ENCODE data around the gene COG5. TPM values are rescaled to one million over a fixed set of nuclear protein-coding genes. Genes with fewer than 3 reads are reported as not detected.
A peak's percentile ranks its signal among the peaks of the same experiment; 100 is the strongest.

COG5 gene
- total and polyA plus RNA-seq, 4 experiments from 2014 or later, result 39.3 to 87.8 (median 64.6) TPM

- no peak overlapping the region for H3K4me3 ChIP-seq (ENCODE audit: low read length in 2 of 2)
- intact Hi-C loops (cut with micrococcal nuclease), result loop anchor here (5.0 kb wide), 1 partner anchor 675 kb away; no protein-coding TSS in a partner anchor
- H3K4me1 ChIP-seq (ENCODE audit: insufficient read depth, low read length), result no peaks in the 10 kb centered on the region
- H3K36me3 ChIP-seq (ENCODE audit: insufficient read depth, low read length), result peaks cover 62% of the 10 kb centered on the region
- H3K27me3 ChIP-seq (ENCODE audit: insufficient read depth, low read length), result no peaks in the 10 kb centered on the region
- no peak overlapping the region for H3K27ac ChIP-seq (ENCODE audit: low read depth, low read length)
- POLR2A ChIA-PET (ENCODE audit: partially characterized antibody), result no interaction called here
- Mint-ChIP-seq H3K4me1 (peaks cover 0 to 3% (median 1%) of the 10 kb centered on the region in 4 donors), H3K36me3 (peaks cover 47 to 92% of the 10 kb centered on the region in 2 donors), H3K4me3 (no peak overlapping the region), H3K9me3 (no peaks in the 10 kb centered on the region), H3K27me3 (no peaks in the 10 kb centered on the region), H3K27ac (peak overlapping the region in 2 of 7 donors; percentile 63 to 79)
- peak in 4 of 5 donors; percentile 19 to 26 (median 22) for DNase-seq
- CTCF ChIA-PET (ENCODE audit: partially characterized antibody), result interaction anchor here (1.7 kb wide), 1 partner anchor 10 kb away, joined by 4 read pairs; no protein-coding TSS in a partner anchor
- H3K9me3 ChIP-seq (ENCODE audit: control insufficient read depth in 1 of 2, low read length in 2 of 2), result no peaks in the 10 kb centered on the region
These were observed 361.8 kb downstream of the COG5 start for GRCh38 chr7:107201795-107202450.

GRCh38 chr7:107196834-107197610, 366.7 kb downstream of the COG5 start:
- intact Hi-C loops (cut with micrococcal nuclease), result no loop called here
- no peak for DNase-seq
- Mint-ChIP-seq H3K27me3 (no peaks in the 10 kb centered on the region), H3K27ac (peak overlapping the region in 5 of 7 donors; percentile 18 to 72 (median 55)), H3K4me1 (peaks cover 0 to 9% (median 5%) of the 10 kb centered on the region in 4 donors), H3K36me3 (peaks cover 32 to 86% of the 10 kb centered on the region in 2 donors), H3K9me3 (no peaks in the 10 kb centered on the region), H3K4me3 (no peak overlapping the region)
- Histone ChIP-seq H3K27ac (ENCODE audit: low read depth, low read length) (no peak overlapping the region), H3K36me3 (ENCODE audit: insufficient read depth, low read length) (peaks cover 37% of the 10 kb centered on the region), H3K4me3 (ENCODE audit: low read length in 2 of 2) (no peak overlapping the region), H3K27me3 (ENCODE audit: insufficient read depth, low read length) (no peaks in the 10 kb centered on the region), H3K9me3 (ENCODE audit: control insufficient read depth in 1 of 2, low read length in 2 of 2) (no peaks in the 10 kb centered on the region), H3K4me1 (ENCODE audit: insufficient read depth, low read length) (no peaks in the 10 kb centered on the region)
- ChIA-PET POLR2A (ENCODE audit: partially characterized antibody) (interaction anchor here (1.4 to 8.5 kb wide), 2 partner anchors 11 to 28 kb away, joined by 3 to 40 read pairs; partner anchors contain the start of gene HBP1), CTCF (ENCODE audit: partially characterized antibody) (interaction anchor here (1.2 to 1.3 kb wide), 2 partner anchors 16 to 47 kb away, joined by 3 to 4 read pairs; no protein-coding TSS in a partner anchor)

GRCh38 chr7:107194052-107194451, 369.7 kb downstream of the COG5 start:
- no peak for DNase-seq
- ChIA-PET POLR2A (ENCODE audit: partially characterized antibody) (interaction anchor here (0.6 to 8.5 kb wide), 3 partner anchors 12 to 25 kb away, joined by 3 to 40 read pairs (median 4); partner anchors contain the start of gene HBP1), CTCF (ENCODE audit: partially characterized antibody) (interaction anchor here (1.2 to 3.1 kb wide), 4 partner anchors 11 to 686 kb away, joined by 3 to 10 read pairs (median 6); no protein-coding TSS in a partner anchor)
- Histone ChIP-seq H3K4me3 (ENCODE audit: low read length in 2 of 2) (no peak overlapping the region), H3K9me3 (ENCODE audit: control insufficient read depth in 1 of 2, low read length in 2 of 2) (no peaks in the 10 kb centered on the region), H3K36me3 (ENCODE audit: insufficient read depth, low read length) (peaks cover 42% of the 10 kb centered on the region), H3K27me3 (ENCODE audit: insufficient read depth, low read length) (no peaks in the 10 kb centered on the region), H3K27ac (ENCODE audit: low read depth, low read length) (no peak overlapping the region), H3K4me1 (ENCODE audit: insufficient read depth, low read length) (no peaks in the 10 kb centered on the region)
- peak overlapping the region in 3 of 7 donors; percentile 39 to 64 (median 54) for H3K27ac Mint-ChIP-seq
- intact Hi-C loops (cut with micrococcal nuclease), result no loop called here
- H3K9me3 Mint-ChIP-seq, result no peaks in the 10 kb centered on the region
- H3K4me1 Mint-ChIP-seq, result peaks cover 0 to 9% (median 5%) of the 10 kb centered on the region in 4 donors
- H3K4me3 Mint-ChIP-seq, result no peak overlapping the region
- H3K27me3 Mint-ChIP-seq, result no peaks in the 10 kb centered on the region
- H3K36me3 Mint-ChIP-seq, result peaks cover 23 to 83% of the 10 kb centered on the region in 2 donors

DNA sequence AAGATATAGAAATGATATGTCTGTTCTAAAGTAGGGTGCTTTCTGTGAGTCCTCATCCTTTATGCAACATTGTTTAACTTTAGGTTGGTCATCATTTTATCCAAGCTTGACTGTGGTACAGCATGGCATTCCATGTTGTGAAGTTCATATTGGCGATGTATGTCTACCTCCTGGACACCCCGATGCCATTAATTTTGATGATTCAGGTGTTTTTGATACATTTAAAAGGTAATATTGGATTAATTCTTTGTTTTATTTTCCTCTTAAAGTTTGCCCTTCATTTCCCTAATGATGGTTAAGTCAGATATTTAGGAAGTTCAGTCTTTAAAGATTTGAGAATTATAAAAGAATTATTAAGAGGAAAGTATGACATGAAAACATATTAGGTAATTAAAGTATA, 373.6 kb downstream of the COG5 start:
- H3K9me3 ChIP-seq (ENCODE audit: control insufficient read depth in 1 of 2, low read length in 2 of 2), result no peaks in the 10 kb centered on the region
- Mint-ChIP-seq H3K4me3 (no peak overlapping the region), H3K27me3 (no peaks in the 10 kb centered on the region), H3K27ac (no peak overlapping the region), H3K4me1 (peaks cover 12 to 16% (median 14%) of the 10 kb centered on the region in 4 donors), H3K36me3 (peaks cover 49 to 88% of the 10 kb centered on the region in 2 donors), H3K9me3 (no peaks in the 10 kb centered on the region)
- intact Hi-C loops (cut with micrococcal nuclease), result no loop called here
- H3K4me1 ChIP-seq (ENCODE audit: insufficient read depth, low read length), result no peaks in the 10 kb centered on the region
- no peak overlapping the region for H3K4me3 ChIP-seq (ENCODE audit: low read length in 2 of 2)
- no peaks in the 10 kb centered on the region for H3K27me3 ChIP-seq (ENCODE audit: insufficient read depth, low read length)
- CTCF ChIA-PET (ENCODE audit: partially characterized antibody), result interaction anchor here (0.6 to 1.5 kb wide), 2 partner anchors 21 to 1536 kb away, joined by 3 to 4 read pairs; partner anchors contain the start of gene HBP1
- no peak overlapping the region for H3K27ac ChIP-seq (ENCODE audit: low read depth, low read length)
- DNase-seq, result no peak
- POLR2A ChIA-PET (ENCODE audit: partially characterized antibody), result interaction anchor here (1.2 to 2.5 kb wide), 2 partner anchors 20 to 22 kb away, joined by 3 to 13 read pairs; partner anchors contain the start of gene HBP1
- H3K36me3 ChIP-seq (ENCODE audit: insufficient read depth, low read length), result peaks cover 59% of the 10 kb centered on the region

DNA sequence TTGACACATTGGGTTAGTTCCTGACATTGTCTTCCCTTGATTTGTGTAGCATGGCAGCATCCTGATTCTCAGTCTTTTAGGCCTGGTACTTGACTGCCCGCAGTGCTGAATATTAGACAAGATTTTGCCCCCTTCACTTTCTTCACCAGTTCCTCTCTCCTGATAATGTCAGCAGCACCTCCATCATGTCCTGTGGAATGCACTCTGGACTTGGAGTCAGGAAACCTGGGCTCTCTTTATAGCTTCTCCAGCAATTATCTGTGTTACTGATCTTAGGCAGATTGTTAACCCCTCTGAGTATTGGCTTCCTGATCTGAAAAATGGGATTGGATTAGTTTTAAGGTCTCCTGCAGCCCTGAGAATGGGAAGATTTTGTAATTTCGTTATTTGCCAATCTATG, 375.9 kb downstream of the COG5 start:
- DNase-seq, result no peak
- H3K36me3 ChIP-seq (ENCODE audit: insufficient read depth, low read length), result peaks cover 72% of the 10 kb centered on the region
- H3K27ac Mint-ChIP-seq, result peak overlapping the region in 4 of 7 donors; percentile 2 to 51 (median 20)
- H3K27ac ChIP-seq (ENCODE audit: low read depth, low read length), result no peak overlapping the region
- H3K4me1 ChIP-seq (ENCODE audit: insufficient read depth, low read length), result no peaks in the 10 kb centered on the region
- peaks cover 61 to 88% of the 10 kb centered on the region in 2 donors for H3K36me3 Mint-ChIP-seq
- no peaks in the 10 kb centered on the region for H3K9me3 Mint-ChIP-seq
- no peak overlapping the region for H3K4me3 Mint-ChIP-seq
- H3K9me3 ChIP-seq (ENCODE audit: control insufficient read depth in 1 of 2, low read length in 2 of 2), result no peaks in the 10 kb centered on the region
- intact Hi-C loops (cut with micrococcal nuclease), result loop anchor here (2.0 kb wide), 1 partner anchor 13 kb away; no protein-coding TSS in a partner anchor
- POLR2A ChIA-PET (ENCODE audit: partially characterized antibody), result interaction anchor here (1.0 kb wide), 1 partner anchor 20 kb away, joined by 4 read pairs; the partner anchor contains the start of gene HBP1
- no peaks in the 10 kb centered on the region for H3K27me3 Mint-ChIP-seq
- no peak overlapping the region for H3K4me3 ChIP-seq (ENCODE audit: low read length in 2 of 2)
- H3K4me1 Mint-ChIP-seq, result peaks cover 16 to 21% (median 19%) of the 10 kb centered on the region in 4 donors
- no peaks in the 10 kb centered on the region for H3K27me3 ChIP-seq (ENCODE audit: insufficient read depth, low read length)
- CTCF ChIA-PET (ENCODE audit: partially characterized antibody), result no interaction called here

- Histone ChIP-seq H3K36me3 (ENCODE audit: insufficient read depth, low read length) (peaks cover 69% of the 10 kb centered on the region), H3K27me3 (ENCODE audit: insufficient read depth, low read length) (no peaks in the 10 kb centered on the region), H3K4me3 (ENCODE audit: low read length in 2 of 2) (no peak overlapping the region), H3K27ac (ENCODE audit: low read depth, low read length) (no peak overlapping the region), H3K4me1 (ENCODE audit: insufficient read depth, low read length) (no peaks in the 10 kb centered on the region), H3K9me3 (ENCODE audit: control insufficient read depth in 1 of 2, low read length in 2 of 2) (no peaks in the 10 kb centered on the region)
- H3K9me3 Mint-ChIP-seq, result no peaks in the 10 kb centered on the region
- no peak for DNase-seq
- intact Hi-C loops (cut with micrococcal nuclease), result no loop called here
- peaks cover 16 to 24% (median 18%) of the 10 kb centered on the region in 4 donors for H3K4me1 Mint-ChIP-seq
- ChIA-PET POLR2A (ENCODE audit: partially characterized antibody) (interaction anchor here (1.2 kb wide), 1 partner anchor 10 kb away, joined by 3 read pairs; no protein-coding TSS in a partner anchor), CTCF (ENCODE audit: partially characterized antibody) (interaction anchor here (0.9 kb wide), 1 partner anchor 9 kb away, joined by 3 read pairs; no protein-coding TSS in a partner anchor)
- no peak overlapping the region for H3K27ac Mint-ChIP-seq
- H3K27me3 Mint-ChIP-seq, result no peaks in the 10 kb centered on the region
- peaks cover 60 to 85% of the 10 kb centered on the region in 2 donors for H3K36me3 Mint-ChIP-seq
- no peak overlapping the region for H3K4me3 Mint-ChIP-seq
These were observed 377.5 kb downstream of the COG5 start for GRCh38 chr7:107186240-107186639.
